HEK293 (cell line): ENCODE results near the gene SEC24B.

Experiments
- CTCF ChIA-PET: fragments of 350-600 bp; formaldehyde crosslinking; extraction: SDS; loops from one replicate; lab custom pipeline; 2021; ENCODE audit warnings: antibody characterized with exemption; lab: Yijun Ruan, JAX
- POLR2A ChIA-PET: fragments of 300-600 bp; formaldehyde crosslinking; extraction: SDS; loops from one replicate; lab custom pipeline; 2020; ENCODE audit warnings: antibody characterized with exemption, inconsistent platforms; lab: Yijun Ruan, JAX
- H3K27ac ChIP-seq: fragments of 200-500 bp; sonication (Bioruptor generic); 2 replicates; pipeline ENCODE4 v1.5.1; 2014; ENCODE audit warnings: low read depth, low read length, control low read depth, inconsistent platforms; ENCODE audit errors: extremely low read depth
- H3K36me3 ChIP-seq, 2 experiments: fragments of 200-500 bp in 1 of 2; sonication (Bioruptor generic) in 1 of 2; 1 replicate in 1 of 2; 2 replicates in 1 of 2; pipeline ENCODE4 v1.5.1; 2014 to 2017; ENCODE audit warnings: inconsistent platforms in 2 of 2, low read length in 2 of 2; ENCODE audit not compliant: control insufficient read depth in 2 of 2, insufficient read depth in 1 of 2
- H3K4me1 ChIP-seq: fragments of 200-500 bp; sonication (Bioruptor generic); 2 replicates; pipeline ENCODE4 v1.5.1; 2014; ENCODE audit warnings: mild to moderate bottlenecking, low read length, inconsistent platforms; ENCODE audit not compliant: control insufficient read depth, insufficient read depth
- H3K4me3 ChIP-seq: 2 replicates; pipeline ENCODE4 v1.5.1; 2011; ENCODE audit warnings: low read depth, mild to moderate bottlenecking, control low read depth, low read length, moderate library complexity
- H3K9me3 ChIP-seq: fragments of 200-500 bp; sonication (Bioruptor generic); 2 replicates; pipeline ENCODE4 v1.5.1; 2014; ENCODE audit warnings: low read depth, low read length, inconsistent platforms; ENCODE audit not compliant: control insufficient read depth, insufficient read depth
- AEBP2 ChIP-seq: fragments of 450-650 bp; formaldehyde crosslinking; IDR thresholded peaks from 2 replicates; pipeline ENCODE4 v1.5.1; 2016; ENCODE audit warnings: missing biosample characterization, missing genetic modification characterization, borderline replicate concordance
- EGR2 ChIP-seq: fragments of 450-650 bp; formaldehyde crosslinking; IDR thresholded peaks from 2 replicates; pipeline ENCODE4 v1.5.1; 2016; ENCODE audit warnings: low read depth, missing biosample characterization, missing genetic modification characterization
- GLI2 ChIP-seq: fragments of 450-650 bp; formaldehyde crosslinking; IDR thresholded peaks from 2 replicates; pipeline ENCODE4; 2017; ENCODE audit warnings: missing biosample characterization, missing genetic modification characterization, low read depth, borderline replicate concordance
- GLIS2 ChIP-seq: fragments of 450-650 bp; formaldehyde crosslinking; IDR thresholded peaks from 2 replicates; pipeline ENCODE4 v1.5.1; 2016; ENCODE audit warnings: missing biosample characterization, missing genetic modification characterization
- OSR2 ChIP-seq: fragments of 450-650 bp; formaldehyde crosslinking; IDR thresholded peaks from 2 replicates; pipeline ENCODE4 v1.5.1; 2016; ENCODE audit warnings: missing biosample characterization, missing genetic modification characterization
- PRDM6 ChIP-seq: fragments of 450-650 bp; formaldehyde crosslinking; IDR thresholded peaks from 2 replicates; pipeline ENCODE4 v1.5.1; 2017; ENCODE audit warnings: missing biosample characterization, missing genetic modification characterization
- SP2 ChIP-seq: fragments of 450-650 bp; formaldehyde crosslinking; IDR thresholded peaks from 2 replicates; pipeline ENCODE4 v1.5.1; 2016; ENCODE audit warnings: missing biosample characterization, missing genetic modification characterization
- SP7 ChIP-seq: fragments of 450-650 bp; formaldehyde crosslinking; IDR thresholded peaks from 2 replicates; pipeline ENCODE4 v1.5.1; 2016; ENCODE audit warnings: missing biosample characterization, missing genetic modification characterization
- TRIM28 ChIP-seq: IDR thresholded peaks from 2 replicates; pipeline ENCODE4 v1.6.1; 2011; ENCODE audit warnings: low read length, control low read depth, borderline replicate concordance
- ZNF184 ChIP-seq: fragments of 450-650 bp; IDR thresholded peaks from 2 replicates; pipeline ENCODE4 v1.5.1; 2018; ENCODE audit warnings: missing biosample characterization, mild to moderate bottlenecking, missing genetic modification characterization
- ZNF2 ChIP-seq: fragments of 450-650 bp; formaldehyde crosslinking; IDR thresholded peaks from 2 replicates; pipeline ENCODE4 v1.5.1; 2016; ENCODE audit warnings: missing biosample characterization, missing genetic modification characterization
- ZNF223 ChIP-seq: fragments of 450-650 bp; formaldehyde crosslinking; IDR thresholded peaks from 2 replicates; pipeline ENCODE4 v1.5.1; 2016; ENCODE audit warnings: missing biosample characterization, missing genetic modification characterization
- ZNF266 ChIP-seq: fragments of 450-650 bp; formaldehyde crosslinking; IDR thresholded peaks from 2 replicates; pipeline ENCODE4 v1.5.1; 2016; ENCODE audit warnings: missing biosample characterization, missing genetic modification characterization, low read depth
- ZNF366 ChIP-seq: fragments of 450-650 bp; formaldehyde crosslinking; conservative IDR thresholded peaks from 2 replicates; pipeline ENCODE4 v1.5.1; 2016; ENCODE audit warnings: missing biosample characterization, missing genetic modification characterization
- ZNF404 ChIP-seq: fragments of 450-650 bp; formaldehyde crosslinking; IDR thresholded peaks from 2 replicates; pipeline ENCODE4 v1.5.1; 2017; ENCODE audit warnings: missing biosample characterization, missing genetic modification characterization
- ZNF48 ChIP-seq: fragments of 450-650 bp; formaldehyde crosslinking; IDR thresholded peaks from 2 replicates; pipeline ENCODE4 v1.5.1; 2016; ENCODE audit warnings: missing biosample characterization, missing genetic modification characterization
- ZNF501 ChIP-seq: fragments of 450-650 bp; formaldehyde crosslinking; IDR thresholded peaks from 2 replicates; pipeline ENCODE4 v1.5.1; 2016; ENCODE audit warnings: missing biosample characterization, missing genetic modification characterization
- ZNF518A ChIP-seq: fragments of 450-650 bp; formaldehyde crosslinking; conservative IDR thresholded peaks from 2 replicates; pipeline ENCODE4 v1.5.1; 2016; ENCODE audit warnings: low read depth, missing biosample characterization, missing genetic modification characterization
- ZNF530 ChIP-seq: fragments of 450-650 bp; formaldehyde crosslinking; IDR thresholded peaks from 2 replicates; pipeline ENCODE4 v1.5.1; 2016; ENCODE audit warnings: low read depth, missing biosample characterization, missing genetic modification characterization
- ZNF561 ChIP-seq: fragments of 450-650 bp; IDR thresholded peaks from 2 replicates; pipeline ENCODE4 v1.5.1; 2018; ENCODE audit warnings: missing biosample characterization, missing genetic modification characterization, borderline replicate concordance
- ZNF580 ChIP-seq: fragments of 450-650 bp; formaldehyde crosslinking; IDR thresholded peaks from 2 replicates; pipeline ENCODE4 v1.5.1; 2016; ENCODE audit warnings: missing biosample characterization, missing genetic modification characterization
- ZNF600 ChIP-seq: fragments of 450-650 bp; formaldehyde crosslinking; IDR thresholded peaks from 2 replicates; pipeline ENCODE4 v1.5.1; 2016; ENCODE audit warnings: missing biosample characterization, missing genetic modification characterization
- ZNF629 ChIP-seq: fragments of 450-650 bp; formaldehyde crosslinking; IDR thresholded peaks from 2 replicates; pipeline ENCODE4 v1.5.1; 2017; ENCODE audit warnings: missing biosample characterization, missing genetic modification characterization
- ZNF704 ChIP-seq: fragments of 450-650 bp; formaldehyde crosslinking; IDR thresholded peaks from 2 replicates; pipeline ENCODE4 v1.5.1; 2016; ENCODE audit warnings: missing biosample characterization, missing genetic modification characterization
- ZNF843 ChIP-seq: fragments of 450-650 bp; formaldehyde crosslinking; IDR thresholded peaks from 2 replicates; pipeline ENCODE4 v1.5.1; 2016; ENCODE audit warnings: missing biosample characterization, missing genetic modification characterization

Gene SEC24B

GRCh38 chr4:109469915-109470314 is 36.3 kb downstream of the SEC24B start:
- ChIA-PET POLR2A (no interaction called here), CTCF (no interaction called here)
- no peak overlapping the region for H3K4me3 ChIP-seq
- no peak for TF ChIP-seq ZNF561 (tag by site-specific recombination)
- TF ChIP-seq ZNF266: no peak
- no peak for TF ChIP-seq ZNF580
- peak; percentile 92 for TF ChIP-seq ZNF184
- TF ChIP-seq GLI2: no peak
- no peak for TF ChIP-seq EGR2
- no peak for TF ChIP-seq ZNF518A
- no peak for TF ChIP-seq ZNF223 (tag by site-specific recombination)
- H3K9me3 ChIP-seq: no peaks in the 10 kb centered on the region
- H3K36me3 ChIP-seq: peaks cover 0 to 22% of the 10 kb centered on the region in 2 experiments
- H3K4me1 ChIP-seq: peaks cover 5% of the 10 kb centered on the region
- no peak overlapping the region for H3K27ac ChIP-seq

GRCh38 chr4:109472343-109472761 is 38.7 kb downstream of the SEC24B start:
- peaks cover 5% of the 10 kb centered on the region for H3K4me1 ChIP-seq
- no peaks in the 10 kb centered on the region for H3K9me3 ChIP-seq
- POLR2A ChIA-PET: no interaction called here
- H3K36me3 ChIP-seq: peaks cover 0 to 11% of the 10 kb centered on the region in 2 experiments
- CTCF ChIA-PET: no interaction called here
- H3K27ac ChIP-seq: no peak overlapping the region
- TF ChIP-seq ZNF366 (tag by site-specific recombination): 0 out of 2 replicates have a peak, but pooled peaks have one; percentile 20
- no peak for TF ChIP-seq ZNF704
- TF ChIP-seq ZNF501: no peak
- no peak for TF ChIP-seq ZNF2
- no peak for TF ChIP-seq ZNF843 (tag by site-specific recombination)
- TF ChIP-seq OSR2 (tag by site-specific recombination): peak; percentile 38
- no peak for TF ChIP-seq ZNF629
- no peak for TF ChIP-seq AEBP2 (tag by site-specific recombination)
- peak; percentile 6; the same call in 1 of the 2 replicates for TF ChIP-seq SP2 (tag by site-specific recombination)
- no peak for TF ChIP-seq ZNF404
- TF ChIP-seq SP7 (tag by site-specific recombination): peak; percentile 56
- no peak for TF ChIP-seq ZNF530 (tag by site-specific recombination)
- peak; percentile 10; the same call in 1 of the 2 replicates for TF ChIP-seq TRIM28
- no peak for TF ChIP-seq ZNF48 (tag by site-specific recombination)
- peak; percentile 65 for TF ChIP-seq PRDM6 (tag by site-specific recombination)
- 0 out of 2 replicates have a peak, but pooled peaks have one; percentile 37 for TF ChIP-seq ZNF600 (tag by site-specific recombination)
- no peak for TF ChIP-seq GLIS2 (tag by site-specific recombination)
- TF ChIP-seq, all 188 proteins: peak for 7
- no peak overlapping the region for H3K4me3 ChIP-seq
